ENCODE data around the gene STYXL2.

Gene STYXL2

GRCh38 chr1:167106119-167106461, 12.2 kb downstream of the STYXL2 start:
- Histone ChIP-seq H3K4me2 (ENCODE audit: low read length) (no peak overlapping the region), H3K4me1 (ENCODE audit: insufficient read depth, low read length, severe bottlenecking) (peaks cover 20% of the 10 kb centered on the region)

DNA sequence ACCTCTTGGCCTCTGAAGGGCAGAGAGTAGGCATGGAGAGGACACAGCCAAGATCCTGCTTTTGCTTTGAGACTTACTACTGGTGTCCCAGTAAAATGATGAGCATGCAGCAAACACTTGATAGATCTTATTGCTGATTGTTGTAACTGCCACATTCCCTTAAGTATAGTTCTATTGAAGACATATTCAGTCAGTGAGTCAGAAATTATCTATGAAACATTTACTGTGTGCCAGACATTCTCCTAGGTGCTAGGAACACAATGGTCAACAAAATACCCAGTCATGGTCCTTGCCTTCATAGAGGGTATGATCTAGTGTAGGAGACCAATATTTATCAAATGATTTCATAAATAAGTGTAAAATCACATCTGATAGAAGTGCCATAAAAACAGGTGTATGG, 13.6 kb downstream of the STYXL2 start:
- Histone ChIP-seq H2AFZ (ENCODE audit: low read length) (no peak overlapping the region), H3K4me2 (ENCODE audit: low read length) (no peak overlapping the region), H3K79me2 (ENCODE audit: insufficient read depth, low read length) (no peaks in the 10 kb centered on the region), H3K9ac (ENCODE audit: low read length) (no peak overlapping the region), H3K27me3 (ENCODE audit: insufficient read depth, low read length) (no peaks in the 10 kb centered on the region), H3K36me3 (ENCODE audit: insufficient read depth, low read length) (no peaks in the 10 kb centered on the region), H3K27ac (ENCODE audit: low read depth, low read length, poor library complexity, severe bottlenecking) (no peak overlapping the region), H3K4me3 (ENCODE audit: low read depth, low read length, poor library complexity, severe bottlenecking) (no peak overlapping the region), H3F3A (ENCODE audit: insufficient read depth, low read length) (no peaks in the 10 kb centered on the region), H4K20me1 (ENCODE audit: insufficient read depth, low read length) (no peaks in the 10 kb centered on the region), H3K9me3 (ENCODE audit: low read length) (no peaks in the 10 kb centered on the region), H3K9me2 (ENCODE audit: low read depth, low read length) (no peaks in the 10 kb centered on the region), H3K4me1 (ENCODE audit: insufficient read depth, low read length, severe bottlenecking) (peaks cover 20% of the 10 kb centered on the region)
- TF ChIP-seq CTCF (IDR thresholded peaks at IDR 0.05; ENCODE audit: low read length) = no peak
- no peak for TF ChIP-seq EZH2 (IDR thresholded peaks at IDR 0.05; ENCODE audit: borderline replicate concordance, low read length)

More at GRCh38 chr1:167106119-167106461, 12.2 kb downstream of the STYXL2 start:
- no peak for TF ChIP-seq EZH2 (IDR thresholded peaks at IDR 0.05; ENCODE audit: borderline replicate concordance, low read length)
- TF ChIP-seq CTCF (IDR thresholded peaks at IDR 0.05; ENCODE audit: low read length) = no peak
- H3F3A ChIP-seq (ENCODE audit: insufficient read depth, low read length) = no peaks in the 10 kb centered on the region
- H3K9me3 ChIP-seq (ENCODE audit: low read length) = no peaks in the 10 kb centered on the region
- H4K20me1 ChIP-seq (ENCODE audit: insufficient read depth, low read length) = no peaks in the 10 kb centered on the region
- H3K36me3 ChIP-seq (ENCODE audit: insufficient read depth, low read length) = no peaks in the 10 kb centered on the region
- no peak overlapping the region for H3K4me3 ChIP-seq (ENCODE audit: low read depth, low read length, poor library complexity, severe bottlenecking)
- no peak overlapping the region for H3K27ac ChIP-seq (ENCODE audit: low read depth, low read length, poor library complexity, severe bottlenecking)
- no peaks in the 10 kb centered on the region for H3K27me3 ChIP-seq (ENCODE audit: insufficient read depth, low read length)
- no peak overlapping the region for H3K9ac ChIP-seq (ENCODE audit: low read length)
- H3K9me2 ChIP-seq (ENCODE audit: low read depth, low read length) = no peaks in the 10 kb centered on the region
- no peaks in the 10 kb centered on the region for H3K79me2 ChIP-seq (ENCODE audit: insufficient read depth, low read length)
- H2AFZ ChIP-seq (ENCODE audit: low read length) = no peak overlapping the region

DNA sequence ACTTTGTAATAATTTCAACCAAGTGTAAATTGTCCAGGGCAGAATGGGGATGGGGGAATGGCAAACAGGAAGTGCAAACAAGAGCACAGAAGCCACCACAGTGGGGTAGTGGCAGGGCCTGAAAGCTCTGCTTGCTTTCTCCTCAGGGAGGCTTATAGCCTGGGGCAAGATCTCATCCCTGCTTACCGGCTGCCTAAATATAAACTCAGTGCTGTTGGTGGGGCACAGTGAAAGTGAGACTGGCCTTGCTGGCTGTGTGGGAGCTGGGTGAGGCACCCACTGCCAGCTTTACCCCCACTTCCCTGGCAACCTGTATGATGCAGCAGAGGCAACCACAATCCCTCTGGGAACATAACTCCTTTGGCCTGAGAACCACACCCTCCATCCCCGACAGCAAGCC, 15.2 kb downstream of the STYXL2 start:
- Histone ChIP-seq H3K9ac (ENCODE audit: low read length) (no peak overlapping the region), H4K20me1 (ENCODE audit: insufficient read depth, low read length) (no peaks in the 10 kb centered on the region), H3K79me2 (ENCODE audit: insufficient read depth, low read length) (no peaks in the 10 kb centered on the region), H3K9me3 (ENCODE audit: low read length) (no peaks in the 10 kb centered on the region), H3K27me3 (ENCODE audit: insufficient read depth, low read length) (no peaks in the 10 kb centered on the region), H3K4me1 (ENCODE audit: insufficient read depth, low read length, severe bottlenecking) (peaks cover 14% of the 10 kb centered on the region), H3K9me2 (ENCODE audit: low read depth, low read length) (no peaks in the 10 kb centered on the region), H3K4me2 (ENCODE audit: low read length) (no peak overlapping the region), H3F3A (ENCODE audit: insufficient read depth, low read length) (no peaks in the 10 kb centered on the region), H3K36me3 (ENCODE audit: insufficient read depth, low read length) (no peaks in the 10 kb centered on the region), H3K27ac (ENCODE audit: low read depth, low read length, poor library complexity, severe bottlenecking) (no peak overlapping the region), H3K4me3 (ENCODE audit: low read depth, low read length, poor library complexity, severe bottlenecking) (no peak overlapping the region), H2AFZ (ENCODE audit: low read length) (no peak overlapping the region)
- TF ChIP-seq CTCF (IDR thresholded peaks at IDR 0.05; ENCODE audit: low read length) (no peak), EZH2 (IDR thresholded peaks at IDR 0.05; ENCODE audit: borderline replicate concordance, low read length) (no peak)

Data from OCI-LY1 (cell line).